Astrocyte (in vitro differentiated cells and primary cell): ENCODE data around the gene PTPRK. TPM values are rescaled to one million over a fixed set of nuclear protein-coding genes. Genes with fewer than 3 reads are reported as not detected.

ENCODE experiments used
- DNase-seq: peaks from one replicate; pipeline ENCODE4 v3.0.0-alpha.2; 2010; ENCODE audit warnings: low read depth
- FAIRE-seq: peaks from 2 replicates; lab custom pipeline; 2011; peaks lifted over from hg19 to GRCh38; lab: Jason Lieb, UNC
- H2AFZ ChIP-seq: 2 replicates; pipeline ENCODE4 v1.6.0; 2012; ENCODE audit warnings: low read depth, low read length, inconsistent platforms
- H3K27ac ChIP-seq: 2 replicates; pipeline ENCODE4 v1.5.1; 2011; ENCODE audit warnings: low read depth, low read length, inconsistent platforms
- H3K27me3 ChIP-seq: 2 replicates; pipeline ENCODE4 v1.6.0; 2011; ENCODE audit warnings: low read length, inconsistent platforms; ENCODE audit not compliant: insufficient read depth
- H3K36me3 ChIP-seq: 2 replicates; pipeline ENCODE4 v1.5.1; 2011; ENCODE audit warnings: low read length, inconsistent platforms; ENCODE audit not compliant: insufficient read depth
- H3K4me1 ChIP-seq: 2 replicates; pipeline ENCODE4 v1.5.1; 2011; ENCODE audit warnings: low read length, inconsistent platforms; ENCODE audit not compliant: insufficient read depth
- H3K4me2 ChIP-seq: 2 replicates; pipeline ENCODE4 v1.6.0; 2012; ENCODE audit warnings: low read length, inconsistent platforms
- H3K4me3 ChIP-seq: 2 replicates; pipeline ENCODE4 v1.5.1; 2011; ENCODE audit warnings: low read depth, mild to moderate bottlenecking, low read length, inconsistent platforms; ENCODE audit not compliant: insufficient read depth
- H3K79me2 ChIP-seq: 2 replicates; pipeline ENCODE4 v1.6.0; 2012; ENCODE audit warnings: mild to moderate bottlenecking, low read length, inconsistent platforms; ENCODE audit not compliant: insufficient read depth
- H3K9ac ChIP-seq: 2 replicates; pipeline ENCODE4 v1.6.0; 2012; ENCODE audit warnings: mild to moderate bottlenecking, low read length, inconsistent platforms
- H3K9me3 ChIP-seq: 2 replicates; pipeline ENCODE4 v1.5.1; 2012; ENCODE audit warnings: low read depth, mild to moderate bottlenecking, low read length, inconsistent platforms; ENCODE audit not compliant: insufficient read depth
- H4K20me1 ChIP-seq: 2 replicates; pipeline ENCODE4 v1.6.0; 2012; ENCODE audit warnings: low read length, inconsistent platforms; ENCODE audit not compliant: insufficient read depth
- H3K27ac Mint-ChIP-seq: one replicate; pipeline ENCODE4 v1.8.0; 2021; ENCODE audit warnings: mild to moderate bottlenecking, mixed read lengths; ENCODE audit not compliant: unreplicated experiment
- H3K27me3 Mint-ChIP-seq: one replicate; pipeline ENCODE4 v1.8.0; 2021; ENCODE audit warnings: low read depth, mixed read lengths; ENCODE audit not compliant: unreplicated experiment
- H3K36me3 Mint-ChIP-seq: one replicate; pipeline ENCODE4 v1.8.0; 2021; ENCODE audit warnings: low read depth, mixed read lengths; ENCODE audit not compliant: unreplicated experiment
- H3K4me1 Mint-ChIP-seq: one replicate; pipeline ENCODE4 v1.8.0; 2021; ENCODE audit warnings: low read depth, mixed read lengths; ENCODE audit not compliant: unreplicated experiment
- H3K4me3 Mint-ChIP-seq: one replicate; pipeline ENCODE4 v1.8.0; 2021; ENCODE audit warnings: mild to moderate bottlenecking, moderate library complexity, mixed read lengths; ENCODE audit not compliant: unreplicated experiment
- H3K9me3 Mint-ChIP-seq: one replicate; pipeline ENCODE4 v1.8.0; 2021; ENCODE audit warnings: mild to moderate bottlenecking, mixed read lengths; ENCODE audit not compliant: unreplicated experiment
- EZH2 ChIP-seq: IDR thresholded peaks from 2 replicates; pipeline ENCODE4 v1.6.1; 2012; ENCODE audit warnings: mild to moderate bottlenecking, low read length, inconsistent platforms; ENCODE audit not compliant: insufficient read depth
- total RNA-seq: library from RNA; stranded (reverse); gene quantifications from 2 replicates; pipeline ENCODE4 v1.2.1, GENCODE V29; 2021
- TF ChIP-seq, protein P1 (sequence below): IDR thresholded peaks from 2 replicates; pipeline ENCODE4 v1.5.1; 2011; ENCODE audit warnings: low read depth, mild to moderate bottlenecking, inconsistent platforms, low read length, moderate library complexity; ENCODE audit not compliant: insufficient read depth

The PTPRK gene
- total RNA-seq, 1 donor from 2014 or later: 159 TPM

- no peak overlapping the region for H3K27ac Mint-ChIP-seq
- no peak for FAIRE-seq
- no peaks in the 10 kb centered on the region for H3K79me2 ChIP-seq
- no peak overlapping the region for H3K4me3 ChIP-seq
- H3K4me1 ChIP-seq: no peaks in the 10 kb centered on the region
- no peaks in the 10 kb centered on the region for H3K27me3 ChIP-seq
- no peak overlapping the region for H3K4me3 Mint-ChIP-seq
- H3K27me3 Mint-ChIP-seq: no peaks in the 10 kb centered on the region
- no peaks in the 10 kb centered on the region for H4K20me1 ChIP-seq
- no peaks in the 10 kb centered on the region for H3K9me3 ChIP-seq
- H3K9ac ChIP-seq: no peak overlapping the region
- H3K4me1 Mint-ChIP-seq: peaks cover 3% of the 10 kb centered on the region
- H3K9me3 Mint-ChIP-seq: no peaks in the 10 kb centered on the region
- peaks cover 2% of the 10 kb centered on the region for H3K36me3 Mint-ChIP-seq
- no peak overlapping the region for H2AFZ ChIP-seq
- no peak overlapping the region for H3K4me2 ChIP-seq
- DNase-seq: no peak
- no peak overlapping the region for H3K27ac ChIP-seq
- TF ChIP-seq EZH2: no peak
- TF ChIP-seq, protein P1, sequence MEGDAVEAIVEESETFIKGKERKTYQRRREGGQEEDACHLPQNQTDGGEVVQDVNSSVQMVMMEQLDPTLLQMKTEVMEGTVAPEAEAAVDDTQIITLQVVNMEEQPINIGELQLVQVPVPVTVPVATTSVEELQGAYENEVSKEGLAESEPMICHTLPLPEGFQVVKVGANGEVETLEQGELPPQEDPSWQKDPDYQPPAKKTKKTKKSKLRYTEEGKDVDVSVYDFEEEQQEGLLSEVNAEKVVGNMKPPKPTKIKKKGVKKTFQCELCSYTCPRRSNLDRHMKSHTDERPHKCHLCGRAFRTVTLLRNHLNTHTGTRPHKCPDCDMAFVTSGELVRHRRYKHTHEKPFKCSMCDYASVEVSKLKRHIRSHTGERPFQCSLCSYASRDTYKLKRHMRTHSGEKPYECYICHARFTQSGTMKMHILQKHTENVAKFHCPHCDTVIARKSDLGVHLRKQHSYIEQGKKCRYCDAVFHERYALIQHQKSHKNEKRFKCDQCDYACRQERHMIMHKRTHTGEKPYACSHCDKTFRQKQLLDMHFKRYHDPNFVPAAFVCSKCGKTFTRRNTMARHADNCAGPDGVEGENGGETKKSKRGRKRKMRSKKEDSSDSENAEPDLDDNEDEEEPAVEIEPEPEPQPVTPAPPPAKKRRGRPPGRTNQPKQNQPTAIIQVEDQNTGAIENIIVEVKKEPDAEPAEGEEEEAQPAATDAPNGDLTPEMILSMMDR: no peak
- H3K36me3 ChIP-seq: peaks cover under 1% of the 10 kb centered on the region
These were observed 556.9 kb downstream of the PTPRK start for GRCh38 chr6:127963495-127963894.

DNA sequence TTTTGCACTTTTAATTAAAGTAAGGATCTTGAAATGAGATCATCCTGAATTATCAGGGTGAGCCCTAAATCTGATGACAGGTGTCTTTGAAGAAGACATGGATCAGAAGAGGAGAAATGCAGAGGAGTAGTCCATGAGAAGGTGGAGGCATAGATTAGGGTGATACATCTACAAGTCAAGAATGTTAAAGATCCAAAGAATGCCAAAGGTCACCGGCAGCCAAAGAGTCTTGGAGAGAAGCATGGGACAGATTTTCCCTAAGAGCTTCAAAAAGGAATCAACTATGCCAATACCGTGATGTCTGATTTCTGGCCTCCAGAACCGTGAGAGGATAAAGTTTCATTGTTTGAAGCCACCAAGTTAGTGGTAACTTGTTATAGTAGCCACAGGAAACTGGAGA is 560.5 kb downstream of the PTPRK start:
- Histone ChIP-seq H3K4me3 (no peak overlapping the region), H3K4me2 (no peak overlapping the region), H3K27me3 (no peaks in the 10 kb centered on the region), H3K27ac (no peak overlapping the region), H3K9ac (no peak overlapping the region), H3K36me3 (no peaks in the 10 kb centered on the region), H3K4me1 (no peaks in the 10 kb centered on the region), H4K20me1 (no peaks in the 10 kb centered on the region), H3K9me3 (no peaks in the 10 kb centered on the region), H3K79me2 (no peaks in the 10 kb centered on the region), H2AFZ (no peak overlapping the region)
- TF ChIP-seq EZH2: no peak
- TF ChIP-seq, protein P1: no peak
- Mint-ChIP-seq H3K27ac (no peak overlapping the region), H3K27me3 (no peaks in the 10 kb centered on the region), H3K4me1 (peaks cover 4% of the 10 kb centered on the region), H3K4me3 (no peak overlapping the region), H3K9me3 (no peaks in the 10 kb centered on the region), H3K36me3 (no peaks in the 10 kb centered on the region)
- DNase-seq (no peak), FAIRE-seq (no peak)

DNA sequence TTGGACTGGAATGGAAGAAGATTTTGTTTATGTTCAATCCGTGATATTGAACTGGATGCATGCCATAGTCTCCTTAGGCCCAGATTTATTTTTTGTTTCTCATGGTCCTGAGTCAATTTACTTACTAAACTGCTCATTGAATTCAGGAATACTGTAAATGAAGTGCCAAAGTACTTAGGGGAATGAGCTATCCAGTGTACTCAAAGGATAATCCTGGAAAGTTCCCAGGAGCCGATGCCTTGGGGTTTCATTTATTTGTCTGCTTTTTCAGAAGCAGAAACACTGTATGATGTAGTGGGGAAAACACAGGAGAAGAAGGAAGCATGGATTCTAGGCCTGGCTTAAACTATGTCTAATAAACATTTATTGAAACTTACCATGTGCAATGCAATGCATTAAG is 563.4 kb downstream of the PTPRK start:
- Histone ChIP-seq H3K79me2 (no peaks in the 10 kb centered on the region), H3K9me3 (no peaks in the 10 kb centered on the region), H2AFZ (no peak overlapping the region), H3K4me3 (no peak overlapping the region), H3K9ac (no peak overlapping the region), H3K27me3 (no peaks in the 10 kb centered on the region), H4K20me1 (no peaks in the 10 kb centered on the region), H3K27ac (no peak overlapping the region), H3K36me3 (no peaks in the 10 kb centered on the region), H3K4me1 (no peaks in the 10 kb centered on the region), H3K4me2 (no peak overlapping the region)
- no peak overlapping the region for H3K27ac Mint-ChIP-seq
- DNase-seq (no peak), FAIRE-seq (no peak)
- no peak overlapping the region for H3K4me3 Mint-ChIP-seq
- H3K36me3 Mint-ChIP-seq: no peaks in the 10 kb centered on the region
- H3K27me3 Mint-ChIP-seq: no peaks in the 10 kb centered on the region
- TF ChIP-seq, protein P1: no peak
- no peak for TF ChIP-seq EZH2
- H3K9me3 Mint-ChIP-seq: no peaks in the 10 kb centered on the region
- H3K4me1 Mint-ChIP-seq: peaks cover 4% of the 10 kb centered on the region
